ENCODE data around the gene CLDN9.

Gene CLDN9

DNA sequence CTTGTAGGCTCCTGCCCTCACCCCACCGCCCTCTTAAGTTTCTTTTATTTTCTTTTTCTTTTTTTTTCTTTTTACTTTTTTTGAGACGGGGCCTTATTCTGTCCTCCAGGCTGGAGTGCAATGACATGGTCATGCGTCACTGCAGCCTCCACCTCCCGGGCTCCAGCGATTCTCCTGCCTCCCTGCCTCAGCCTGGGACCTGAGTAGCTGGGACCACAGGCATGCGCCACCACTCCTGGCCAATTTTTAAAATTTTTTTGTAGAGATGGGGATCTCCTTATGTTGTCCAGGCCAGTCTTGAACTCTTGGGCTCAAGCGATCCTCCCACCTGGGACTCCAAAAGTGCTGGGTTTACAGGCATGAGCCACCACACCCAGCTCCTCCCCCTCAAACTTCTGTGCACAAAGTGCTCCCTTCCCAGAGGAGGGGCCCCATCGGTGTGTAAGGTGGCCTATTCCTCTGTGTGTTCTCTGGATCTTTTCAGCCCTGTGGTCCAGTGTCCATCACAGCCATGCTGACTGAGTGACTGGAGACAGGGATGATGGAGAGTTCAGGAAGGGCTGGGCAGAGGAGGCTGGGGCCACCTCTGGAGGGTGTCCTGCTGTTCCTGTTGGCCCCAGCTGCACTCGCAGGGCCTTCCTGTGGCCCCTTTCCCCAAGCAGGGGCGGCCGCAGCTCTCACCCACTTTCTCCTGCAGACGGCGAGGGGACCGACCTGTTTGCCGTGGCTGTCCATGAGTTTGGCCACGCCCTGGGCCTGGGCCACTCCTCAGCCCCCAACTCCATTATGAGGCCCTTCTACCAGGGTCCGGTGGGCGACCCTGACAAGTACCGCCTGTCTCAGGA lies 43.8 kb downstream of the CLDN9 start:
- no peak for DNase-seq (ENCODE audit: low read depth)

DNA sequence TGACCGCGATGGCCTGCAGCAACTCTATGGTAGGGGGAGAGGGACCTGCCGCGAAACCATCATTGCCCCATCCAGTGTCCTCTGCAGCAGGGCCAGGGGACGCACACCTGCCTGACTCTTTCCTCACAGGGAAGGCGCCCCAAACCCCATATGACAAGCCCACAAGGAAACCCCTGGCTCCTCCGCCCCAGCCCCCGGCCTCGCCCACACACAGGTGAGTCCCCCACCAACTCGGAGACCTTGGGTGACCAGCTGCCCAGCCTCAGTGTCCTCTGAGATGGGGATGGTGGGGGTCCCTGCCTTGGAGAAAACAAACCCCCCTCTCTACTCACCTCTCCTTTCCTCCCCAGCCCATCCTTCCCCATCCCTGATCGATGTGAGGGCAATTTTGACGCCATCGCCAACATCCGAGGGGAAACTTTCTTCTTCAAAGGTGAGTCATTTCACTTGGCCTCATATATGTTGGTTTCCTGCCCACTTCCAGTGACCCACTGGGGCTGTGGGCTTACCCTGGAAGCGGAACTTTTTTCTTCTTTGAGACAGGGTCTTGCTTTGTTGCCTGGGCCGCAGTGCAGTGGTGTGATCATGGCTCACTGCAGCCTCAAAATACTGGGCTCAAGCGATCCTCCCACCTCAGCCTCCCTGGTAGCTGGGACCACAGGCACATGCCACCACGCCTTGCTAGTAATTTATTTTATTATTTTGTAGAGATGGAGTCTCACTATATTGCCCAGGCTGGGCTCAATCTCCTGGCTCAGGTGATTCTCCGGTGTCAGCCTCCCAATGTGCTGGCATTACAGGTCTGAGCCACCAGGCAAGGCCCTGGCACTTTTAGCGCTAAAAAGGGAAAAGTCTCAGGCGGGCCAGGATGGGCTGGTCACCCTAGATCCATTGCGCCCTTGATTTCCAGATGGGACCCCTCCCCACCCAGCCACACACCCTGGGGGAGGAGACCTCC lies 44.7 kb downstream of the CLDN9 start:
- no peak for DNase-seq (ENCODE audit: low read depth)

DNA sequence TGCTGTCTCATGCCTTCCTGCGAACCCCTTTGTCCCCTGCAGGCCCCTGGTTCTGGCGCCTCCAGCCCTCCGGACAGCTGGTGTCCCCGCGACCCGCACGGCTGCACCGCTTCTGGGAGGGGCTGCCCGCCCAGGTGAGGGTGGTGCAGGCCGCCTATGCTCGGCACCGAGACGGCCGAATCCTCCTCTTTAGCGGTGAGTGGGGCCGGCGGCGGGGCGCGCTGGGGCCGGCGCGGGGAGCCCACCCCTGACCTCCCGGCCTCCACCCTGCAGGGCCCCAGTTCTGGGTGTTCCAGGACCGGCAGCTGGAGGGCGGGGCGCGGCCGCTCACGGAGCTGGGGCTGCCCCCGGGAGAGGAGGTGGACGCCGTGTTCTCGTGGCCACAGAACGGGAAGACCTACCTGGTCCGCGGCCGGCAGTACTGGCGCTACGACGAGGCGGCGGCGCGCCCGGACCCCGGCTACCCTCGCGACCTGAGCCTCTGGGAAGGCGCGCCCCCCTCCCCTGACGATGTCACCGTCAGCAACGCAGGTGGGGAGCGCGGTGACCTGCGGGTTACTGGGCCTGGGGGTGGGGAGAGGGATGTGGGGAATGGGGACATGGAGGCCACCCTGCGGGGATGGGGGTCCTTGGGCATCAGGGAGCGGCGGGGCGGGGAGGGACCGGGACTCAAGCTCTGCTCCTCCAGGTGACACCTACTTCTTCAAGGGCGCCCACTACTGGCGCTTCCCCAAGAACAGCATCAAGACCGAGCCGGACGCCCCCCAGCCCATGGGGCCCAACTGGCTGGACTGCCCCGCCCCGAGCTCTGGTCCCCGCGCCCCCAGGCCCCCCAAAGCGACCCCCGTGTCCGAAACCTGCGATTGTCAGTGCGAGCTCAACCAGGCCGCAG lies 45.7 kb downstream of the CLDN9 start:
- DNase-seq (ENCODE audit: low read depth): peak; percentile 47

DNA sequence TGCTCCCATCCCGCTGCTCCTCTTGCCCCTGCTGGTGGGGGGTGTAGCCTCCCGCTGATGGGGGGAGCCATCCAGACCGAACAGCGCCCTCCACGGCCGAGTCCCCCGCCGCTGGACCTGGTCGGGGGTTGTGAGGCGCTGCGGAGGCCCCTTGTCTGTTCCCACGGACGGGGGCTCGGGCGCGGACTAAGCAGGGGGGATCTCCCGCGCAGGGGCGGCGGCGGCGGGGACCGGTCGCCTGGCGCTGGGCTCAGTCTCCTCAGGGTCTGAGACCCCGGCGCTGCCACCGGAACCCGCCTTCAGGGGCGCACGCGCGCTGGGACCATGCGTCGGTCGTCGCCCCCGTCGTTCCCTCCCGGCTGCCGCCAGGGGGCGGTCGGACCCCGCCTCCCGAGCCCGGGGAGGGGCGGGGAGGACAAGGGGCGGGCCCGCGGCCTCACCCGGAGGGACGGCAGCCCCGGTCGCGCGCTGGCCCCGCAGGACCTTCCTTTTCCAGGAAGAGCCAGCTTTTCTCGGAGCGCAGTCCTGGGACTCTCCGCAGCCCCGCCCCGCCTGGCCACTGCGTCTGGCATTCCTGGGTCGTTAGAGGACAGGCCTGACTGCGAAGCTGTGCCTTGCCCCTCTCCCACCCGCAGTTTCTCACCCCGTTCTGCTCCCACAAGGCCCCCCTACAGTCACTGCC lies 46.5 kb downstream of the CLDN9 start:
- peak; percentile 87 for DNase-seq (ENCODE audit: low read depth)

DNA sequence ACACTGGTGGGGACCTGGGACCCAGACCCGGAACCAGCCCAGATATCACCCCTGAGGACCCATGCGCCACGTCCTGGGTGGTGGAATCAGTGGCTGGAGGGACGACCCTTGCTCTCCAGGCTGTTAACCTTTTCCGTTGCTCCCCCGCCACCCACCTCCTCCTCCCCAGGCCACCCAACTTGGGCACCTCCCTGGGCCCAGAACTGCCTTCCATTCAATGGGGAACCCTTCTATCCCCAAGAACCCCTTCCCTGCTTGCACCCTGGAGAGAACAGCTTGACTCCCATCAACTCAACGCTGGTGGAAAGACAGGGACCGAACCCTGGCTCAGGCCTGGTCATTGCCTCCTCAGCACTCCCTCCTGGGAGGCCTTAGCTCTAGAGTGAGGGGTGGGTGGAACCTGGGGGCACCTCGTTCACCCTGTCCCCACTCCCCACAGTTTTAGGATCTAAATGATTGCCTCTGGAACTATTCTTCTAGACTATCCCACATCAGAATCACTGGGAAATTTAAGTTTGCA lies 47.1 kb downstream of the CLDN9 start:
- no peak for DNase-seq (ENCODE audit: low read depth)

DNA sequence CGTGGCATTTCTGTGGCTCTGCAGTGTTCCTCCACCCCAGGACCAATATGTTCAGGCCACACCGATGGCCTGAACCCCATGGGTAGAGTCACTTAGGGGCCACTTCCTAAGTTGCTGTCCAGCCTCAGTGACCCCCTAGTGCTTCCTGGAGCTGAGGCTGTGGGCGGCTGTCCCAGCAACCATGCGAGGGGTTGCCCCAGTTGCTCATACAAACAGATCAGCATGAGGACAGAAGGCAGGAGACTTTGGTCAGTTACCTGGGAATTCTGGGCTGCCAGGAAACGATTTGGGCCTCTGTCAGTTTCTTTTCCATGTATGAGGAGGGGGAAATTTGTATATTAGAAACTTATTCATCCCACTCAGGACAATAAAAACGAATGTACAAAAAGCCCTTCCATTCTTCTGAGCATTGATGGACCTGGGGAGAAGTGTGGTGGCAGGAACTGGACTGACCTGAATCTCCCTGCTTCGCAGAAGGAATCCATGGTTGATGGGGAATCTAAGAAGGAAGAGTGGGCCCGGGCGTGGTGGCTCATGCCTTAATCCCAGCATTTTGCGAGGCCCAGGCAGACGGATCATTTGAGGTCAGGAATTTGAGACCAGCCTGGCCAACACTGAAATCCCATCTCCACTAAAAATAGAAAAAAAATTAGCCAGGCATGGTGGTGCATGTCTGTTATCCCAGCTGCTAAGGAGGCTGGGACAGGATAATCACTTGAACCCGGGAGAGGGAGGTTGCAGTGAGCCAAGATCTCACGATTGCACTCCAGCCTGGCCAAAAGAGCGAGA lies 47.8 kb downstream of the CLDN9 start:
- DNase-seq (ENCODE audit: low read depth): no peak

DNA sequence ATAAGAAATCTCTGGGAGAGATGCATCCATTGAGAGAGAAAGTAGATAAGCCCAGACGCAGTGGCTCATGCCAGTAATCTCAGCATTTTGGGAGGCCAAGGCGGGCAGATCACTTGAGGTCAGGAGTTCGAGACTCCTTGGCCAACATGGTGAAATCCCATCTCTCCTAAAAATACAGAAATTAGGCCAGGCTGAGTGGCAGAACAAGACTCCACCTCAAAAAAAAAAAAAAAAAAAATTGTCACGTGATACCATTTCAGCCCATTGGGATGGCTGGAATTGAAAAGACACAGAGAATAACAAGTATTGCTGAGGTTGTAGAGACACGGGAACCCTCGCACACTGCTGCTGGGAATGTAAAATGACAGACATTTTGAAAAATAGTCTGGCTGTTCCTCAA lies 49.8 kb downstream of the CLDN9 start:
- no peak for DNase-seq (ENCODE audit: low read depth)

DNA sequence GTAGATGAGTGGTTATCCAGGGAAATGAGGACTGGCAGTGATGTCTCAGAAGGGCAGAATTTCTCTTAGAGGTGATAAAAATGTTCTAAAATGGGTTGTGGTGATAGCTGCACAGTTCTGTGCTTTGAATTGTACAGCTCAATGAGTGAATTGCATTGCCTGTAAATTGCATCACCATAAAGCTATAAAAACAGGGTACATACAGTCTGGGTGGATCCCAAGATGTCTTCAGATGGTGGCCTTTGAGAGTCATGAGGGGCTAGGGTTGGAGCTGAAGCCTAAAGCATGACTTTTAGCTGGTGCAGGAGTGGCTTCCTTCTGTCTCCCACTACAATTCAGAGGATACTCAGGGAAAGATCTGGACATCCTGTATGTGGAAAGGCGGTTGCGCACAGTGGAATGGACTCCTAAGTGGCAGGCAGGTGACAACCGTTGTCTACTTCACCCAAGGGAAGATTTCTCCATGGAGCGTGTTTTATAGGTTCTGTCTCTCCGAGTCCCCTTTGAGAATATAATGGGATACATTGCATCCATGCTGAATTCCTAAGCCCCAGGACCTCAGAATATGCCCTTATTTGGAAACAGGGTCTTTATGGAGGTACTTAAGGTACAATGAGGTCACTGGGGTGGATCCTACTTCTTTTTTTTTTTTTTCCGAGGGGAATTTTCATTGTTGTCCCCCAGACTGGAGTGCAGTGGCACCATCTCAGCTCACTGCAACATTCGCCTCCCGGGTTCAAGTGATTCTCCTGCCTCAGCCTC lies 51.1 kb downstream of the CLDN9 start:
- DNase-seq (ENCODE audit: low read depth): no peak

Data from ELR (cell line).